Activated CD8-positive, alpha-beta memory T cell treated with anti-CD3 and anti-CD28 coated beads, Interleukin-2, amount 50 U/mL, for 1 hour (primary cell): ENCODE data around the gene GTF3C5.
"Not testable (repeated sequence)": the region's sequence is repeated elsewhere in the genome, so short reads cannot be mapped to it uniquely, and the experiment has no call there.

Source experiments
- DNase-seq: peaks from one replicate; pipeline ENCODE4 v3.0.0-alpha.2; 2020; ENCODE audit errors: extremely low read depth

Gene GTF3C5

GRCh38 chr9:133030317-133031129 is at the start of gene GTF3C5:
Gene GTF3C5 (plus strand): TSS chr9:133030997. CDS start chr9:133031012, 15 bp downstream.
- DNase-seq: peak; percentile 86

GRCh38 chr9:132982458-132982857 is 48.3 kb upstream of the GTF3C5 start:
- no peak for DNase-seq

- no peak for DNase-seq
Observed at GRCh38 chr9:132983491-132984201, 47.2 kb upstream of the GTF3C5 start.

- no peak for DNase-seq
Observed at GRCh38 chr9:132984202-132985070, 46.4 kb upstream of the GTF3C5 start.

GRCh38 chr9:132985071-132985350 is 45.8 kb upstream of the GTF3C5 start:
- DNase-seq: no peak

GRCh38 chr9:132985489-132985888 is 45.3 kb upstream of the GTF3C5 start:
- DNase-seq: no peak

- no peak for DNase-seq
Observed at GRCh38 chr9:132986114-132986513, 44.7 kb upstream of the GTF3C5 start.

- DNase-seq: no peak
Observed at GRCh38 chr9:132986640-132987620, 43.9 kb upstream of the GTF3C5 start.

- DNase-seq: no peak
Observed at GRCh38 chr9:132988244-132989013, 42.4 kb upstream of the GTF3C5 start.

- no peak for DNase-seq
Observed at GRCh38 chr9:132989014-132989310, 41.8 kb upstream of the GTF3C5 start.

GRCh38 chr9:132989414-132989996 is 41.3 kb upstream of the GTF3C5 start:
- DNase-seq: no peak

- not testable (repeated sequence) for DNase-seq
Observed at GRCh38 chr9:132989998-132990557, 40.7 kb upstream of the GTF3C5 start.

GRCh38 chr9:132990781-132991180 is 40.0 kb upstream of the GTF3C5 start:
- DNase-seq: no peak

- no peak for DNase-seq
Observed at GRCh38 chr9:132991351-132992300, 39.2 kb upstream of the GTF3C5 start.

GRCh38 chr9:132993511-132993939 is 37.3 kb upstream of the GTF3C5 start:
- DNase-seq: no peak

- no peak for DNase-seq
Observed at GRCh38 chr9:132994410-132995120, 36.2 kb upstream of the GTF3C5 start.

GRCh38 chr9:132995121-132995420 is 35.7 kb upstream of the GTF3C5 start:
- no peak for DNase-seq

GRCh38 chr9:132995879-132996278 is 34.9 kb upstream of the GTF3C5 start:
- no peak for DNase-seq
